HL-60/S4 (cell line): Measurements from ENCODE around the gene IRF2.

Source experiments
- in situ Hi-C: fragments of 300-500 bp; cut with MboI; formaldehyde crosslinking; loops from 2 replicates; pipeline ENCODE4 v1.14.3; 2022; ENCODE audit warnings: low sequenced_read_pairs

The IRF2 gene

GRCh38 chr4:184413261-184414046 is 60.9 kb downstream of the IRF2 start:
- in situ Hi-C loops = no loop called here

GRCh38 chr4:184410748-184411147 is 63.6 kb downstream of the IRF2 start:
- in situ Hi-C loops = no loop called here

GRCh38 chr4:184409911-184410692 is 64.2 kb downstream of the IRF2 start:
- in situ Hi-C loops = no loop called here

- in situ Hi-C loops = no loop called here
Observed at GRCh38 chr4:184409502-184409901, 64.8 kb downstream of the IRF2 start.

GRCh38 chr4:184408684-184409081 is 65.7 kb downstream of the IRF2 start:
- in situ Hi-C loops = no loop called here

- in situ Hi-C loops = no loop called here
Observed at GRCh38 chr4:184408021-184408683, 66.2 kb downstream of the IRF2 start.

GRCh38 chr4:184406958-184407391 is 67.4 kb downstream of the IRF2 start:
- in situ Hi-C loops = no loop called here

- in situ Hi-C loops = no loop called here
Observed at GRCh38 chr4:184404047-184404446, 70.3 kb downstream of the IRF2 start.

GRCh38 chr4:184403384-184403781 is 71.0 kb downstream of the IRF2 start:
- in situ Hi-C loops = no loop called here

GRCh38 chr4:184402740-184403383 is 71.5 kb downstream of the IRF2 start:
- in situ Hi-C loops = no loop called here

- in situ Hi-C loops = no loop called here
Observed at GRCh38 chr4:184402239-184402638, 72.1 kb downstream of the IRF2 start.

- in situ Hi-C loops = no loop called here
Observed at GRCh38 chr4:184401397-184402171, 72.8 kb downstream of the IRF2 start.

- in situ Hi-C loops = no loop called here
Observed at GRCh38 chr4:184400891-184401290, 73.5 kb downstream of the IRF2 start.

GRCh38 chr4:184400375-184400870 is 73.9 kb downstream of the IRF2 start:
- in situ Hi-C loops = no loop called here

- in situ Hi-C loops = no loop called here
Observed at GRCh38 chr4:184399512-184399908, 74.8 kb downstream of the IRF2 start.

- in situ Hi-C loops = no loop called here
Observed at GRCh38 chr4:184398741-184399511, 75.4 kb downstream of the IRF2 start.

- in situ Hi-C loops = no loop called here
Observed at GRCh38 chr4:184397516-184398163, 76.7 kb downstream of the IRF2 start.

GRCh38 chr4:184396570-184397515 is 77.5 kb downstream of the IRF2 start:
- in situ Hi-C loops = no loop called here
